ENCODE results near the gene VWF.

Gene VWF

GRCh38 chr12:5947006-5947405 lies 177.5 kb downstream of the VWF start:
- no peak for DNase-seq (ENCODE audit: low spot score)

- no peak for DNase-seq (ENCODE audit: low spot score)
Observed at GRCh38 chr12:5946388-5946787, 178.1 kb downstream of the VWF start.

- DNase-seq (ENCODE audit: low spot score) = no peak
Observed at GRCh38 chr12:5945071-5946008, 179.1 kb downstream of the VWF start, which contains the start of gene ANO2. Gene ANO2, minus strand, starts transcription at chr12:5945259. Its CDS starts 42 bp downstream, at chr12:5945217.

- DNase-seq (ENCODE audit: low spot score) = no peak
Observed at GRCh38 chr12:5944688-5945070, 179.8 kb downstream of the VWF start.

- no peak for DNase-seq (ENCODE audit: low spot score)
Observed at GRCh38 chr12:5944053-5944452, 180.4 kb downstream of the VWF start.

- no peak for DNase-seq (ENCODE audit: low spot score)
Observed at GRCh38 chr12:5941907-5942306, 182.6 kb downstream of the VWF start.

GRCh38 chr12:5927732-5928516 lies 196.5 kb downstream of the VWF start:
- DNase-seq (ENCODE audit: low spot score) = no peak

GRCh38 chr12:5925646-5926045 lies 198.8 kb downstream of the VWF start:
- no peak for DNase-seq (ENCODE audit: low spot score)

- DNase-seq (ENCODE audit: low spot score) = no peak
Observed at GRCh38 chr12:5924342-5924741, 200.1 kb downstream of the VWF start.

GRCh38 chr12:5923751-5924150 lies 200.7 kb downstream of the VWF start:
- DNase-seq (ENCODE audit: low spot score) = peak; percentile 14

- no peak for DNase-seq (ENCODE audit: low spot score)
Observed at GRCh38 chr12:5923043-5923605, 201.3 kb downstream of the VWF start.

GRCh38 chr12:5921966-5922899 lies 202.2 kb downstream of the VWF start:
- no peak for DNase-seq (ENCODE audit: low spot score)

- no peak for DNase-seq (ENCODE audit: low spot score)
Observed at GRCh38 chr12:5921027-5921909, 203.2 kb downstream of the VWF start.

GRCh38 chr12:5916785-5917290 lies 207.6 kb downstream of the VWF start:
- no peak for DNase-seq (ENCODE audit: low spot score)

GRCh38 chr12:5915511-5915910 lies 209.0 kb downstream of the VWF start:
- DNase-seq (ENCODE audit: low spot score) = no peak

- DNase-seq (ENCODE audit: low spot score) = no peak
Observed at GRCh38 chr12:5914387-5915149, 209.9 kb downstream of the VWF start.

- no peak for DNase-seq (ENCODE audit: low spot score)
Observed at GRCh38 chr12:5913387-5913786, 211.1 kb downstream of the VWF start.

GRCh38 chr12:5912437-5913334 lies 211.8 kb downstream of the VWF start:
- no peak for DNase-seq (ENCODE audit: low spot score)
